Ishikawa (cell line): ENCODE measurements around the gene NAP1L2.

ENCODE experiments used
- CEBPB ChIP-seq: IDR thresholded peaks from 2 replicates; pipeline ENCODE4 v1.6.1; 2012
- CREB1 ChIP-seq: IDR thresholded peaks from 2 replicates; pipeline ENCODE4 v1.6.1; 2012; ENCODE audit warnings: low read depth
- EGR1 ChIP-seq: IDR thresholded peaks from 2 replicates; pipeline ENCODE4 v1.6.1; 2012
- EP300 ChIP-seq: IDR thresholded peaks from 2 replicates; pipeline ENCODE4 v1.6.1; 2012; ENCODE audit warnings: borderline replicate concordance
- FOXM1 ChIP-seq: IDR thresholded peaks from 2 replicates; pipeline ENCODE4 v1.6.1; 2012; ENCODE audit warnings: low read depth, borderline replicate concordance
- NFIC ChIP-seq: IDR thresholded peaks from 2 replicates; pipeline ENCODE4 v1.6.1; 2012
- RAD21 ChIP-seq: IDR thresholded peaks from 2 replicates; pipeline ENCODE4 v1.6.1; 2012; ENCODE audit warnings: low read depth
- REST ChIP-seq: IDR thresholded peaks from 2 replicates; pipeline ENCODE4 v1.6.1; 2012; ENCODE audit warnings: low read depth, mild to moderate bottlenecking
- TAF1 ChIP-seq: IDR thresholded peaks from 2 replicates; pipeline ENCODE4 v1.6.1; 2012; ENCODE audit warnings: low read depth, mild to moderate bottlenecking
- TCF12 ChIP-seq: IDR thresholded peaks from 2 replicates; pipeline ENCODE4 v1.6.1; 2012; ENCODE audit warnings: low read depth
- TEAD4 ChIP-seq: IDR thresholded peaks from 2 replicates; pipeline ENCODE4 v1.6.1; 2012
- YY1 ChIP-seq: IDR thresholded peaks from 2 replicates; pipeline ENCODE4 v1.6.1; 2012; ENCODE audit warnings: low read depth
- ZBTB7A ChIP-seq: IDR thresholded peaks from 2 replicates; pipeline ENCODE4 v1.6.1; 2012; ENCODE audit warnings: low read depth
- TF ChIP-seq, protein P1 (sequence below): IDR thresholded peaks from 2 replicates; pipeline ENCODE4 v1.6.1; 2012
- TF ChIP-seq, protein P2 (sequence below): IDR thresholded peaks from 2 replicates; pipeline ENCODE4 v1.6.1; 2012

The NAP1L2 gene

GRCh38 chrX:73215246-73215645 is 595 bp upstream of the NAP1L2 start:
- no peak for TF ChIP-seq FOXM1
- no peak for TF ChIP-seq TEAD4
- no peak for TF ChIP-seq TAF1
- TF ChIP-seq, protein P1, sequence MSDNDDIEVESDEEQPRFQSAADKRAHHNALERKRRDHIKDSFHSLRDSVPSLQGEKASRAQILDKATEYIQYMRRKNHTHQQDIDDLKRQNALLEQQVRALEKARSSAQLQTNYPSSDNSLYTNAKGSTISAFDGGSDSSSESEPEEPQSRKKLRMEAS = no peak
- no peak for TF ChIP-seq REST
- no peak for TF ChIP-seq CREB1
- no peak for TF ChIP-seq YY1
- no peak for TF ChIP-seq EP300
- TF ChIP-seq, protein P2, sequence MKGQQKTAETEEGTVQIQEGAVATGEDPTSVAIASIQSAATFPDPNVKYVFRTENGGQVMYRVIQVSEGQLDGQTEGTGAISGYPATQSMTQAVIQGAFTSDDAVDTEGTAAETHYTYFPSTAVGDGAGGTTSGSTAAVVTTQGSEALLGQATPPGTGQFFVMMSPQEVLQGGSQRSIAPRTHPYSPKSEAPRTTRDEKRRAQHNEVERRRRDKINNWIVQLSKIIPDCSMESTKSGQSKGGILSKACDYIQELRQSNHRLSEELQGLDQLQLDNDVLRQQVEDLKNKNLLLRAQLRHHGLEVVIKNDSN = no peak
- TF ChIP-seq CEBPB = no peak
- TF ChIP-seq RAD21 = no peak
- TF ChIP-seq EGR1 = no peak

GRCh38 chrX:73213734-73214425 is 771 bp downstream of the NAP1L2 start:
- TF ChIP-seq REST (no peak), RAD21 (no peak), EP300 (no peak), TCF12 (no peak), CREB1 (no peak), NFIC (no peak), ZBTB7A (no peak), TEAD4 (no peak)
- TF ChIP-seq, protein P2 = no peak

DNA sequence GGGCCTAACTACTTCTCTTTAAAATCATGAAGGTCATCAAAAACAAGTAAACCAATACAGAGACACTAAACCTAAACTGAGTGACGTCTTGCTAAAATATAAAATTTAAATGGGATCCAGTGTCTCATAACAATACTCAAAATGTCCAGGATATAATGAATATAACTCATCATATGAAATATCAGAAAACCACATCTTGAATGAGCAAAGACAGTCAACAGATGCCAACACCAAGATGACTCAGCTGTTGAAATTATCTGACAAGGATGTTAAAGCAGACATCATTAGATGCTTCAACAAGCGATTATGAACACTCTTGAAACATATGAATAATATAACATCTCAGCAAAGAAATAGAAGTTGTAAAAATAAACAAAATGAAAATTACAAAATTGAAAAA is 8.3 kb downstream of the NAP1L2 start:
- TF ChIP-seq TEAD4 (no peak), NFIC (no peak), RAD21 (no peak), CREB1 (no peak), EP300 (no peak), YY1 (no peak), CEBPB (no peak), FOXM1 (no peak), TCF12 (no peak), ZBTB7A (no peak), REST (no peak), EGR1 (no peak), TAF1 (no peak)
- TF ChIP-seq, protein P2 = no peak
- TF ChIP-seq, protein P1 = no peak

GRCh38 chrX:73182502-73183114 is 32.0 kb downstream of the NAP1L2 start:
- TF ChIP-seq EP300 = no peak
- TF ChIP-seq TEAD4 = no peak
- TF ChIP-seq ZBTB7A = no peak
- no peak for TF ChIP-seq EGR1
- no peak for TF ChIP-seq FOXM1
- no peak for TF ChIP-seq YY1
- TF ChIP-seq TCF12 = no peak
- no peak for TF ChIP-seq REST
- TF ChIP-seq, protein P2 = no peak
- TF ChIP-seq RAD21 = no peak
- no peak for TF ChIP-seq TAF1
- no peak for TF ChIP-seq NFIC
- TF ChIP-seq, protein P1 = no peak
- no peak for TF ChIP-seq CEBPB
- TF ChIP-seq CREB1 = no peak
